ENCODE results near the gene NALF2. TPM values are rescaled to one million over a fixed set of nuclear protein-coding genes. Genes with fewer than 3 reads are reported as not detected.
A peak's percentile ranks its signal among the peaks of the same experiment; 100 is the strongest.

Gene NALF2
- total RNA-seq, 6 donors from 2014 or later = 0.06 to 0.37 (median 0.15) TPM; not detected in 3

DNA sequence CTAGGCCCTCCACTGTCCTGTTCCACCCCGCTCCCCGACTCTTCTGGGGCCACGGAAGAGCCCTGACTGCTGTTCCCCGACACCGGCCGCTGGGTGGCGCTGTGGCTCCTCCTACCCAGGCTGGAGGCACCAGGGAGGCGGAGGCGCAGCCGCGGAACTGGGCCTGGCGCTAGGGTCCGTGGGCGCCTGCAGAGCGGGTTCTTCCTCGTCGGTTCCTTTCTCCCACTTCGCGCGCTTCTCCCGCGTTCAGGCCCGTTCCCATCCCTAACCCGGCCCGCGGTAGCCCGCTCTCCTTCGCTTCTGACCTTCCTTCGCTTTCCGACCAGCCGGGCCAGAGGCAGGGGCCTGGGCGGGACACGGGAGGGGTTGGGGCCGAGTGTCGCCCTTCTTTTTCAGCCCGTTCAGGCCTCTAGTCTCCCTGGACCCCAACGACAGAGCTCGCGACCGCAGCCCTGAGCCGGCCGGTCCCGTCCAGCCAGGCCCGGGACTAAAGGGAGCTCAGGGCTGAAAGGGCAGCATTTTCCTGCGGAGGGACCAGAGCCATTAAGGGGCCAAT is 34.3 kb downstream of the NALF2 start:
- peak; percentile 79 to 98 for ATAC-seq (ENCODE audit: low FRiP score in 2 of 2)
- Histone ChIP-seq H3K4me3 (peak overlapping the region in 3 of 4 donors; percentile 23 to 45 (median 44)), H3K27ac (no peak overlapping the region), H3K4me1 (peaks cover 0 to 4% (median 0%) of the 10 kb centered on the region in 4 donors), H3K9me3 (no peaks in the 10 kb centered on the region), H3K36me3 (no peaks in the 10 kb centered on the region), H3K27me3 (peaks cover 0 to 7% (median 0%) of the 10 kb centered on the region in 4 donors)
- TF ChIP-seq POLR2AphosphoS5 (IDR thresholded peaks at IDR 0.05) (no peak), CTCF (IDR thresholded peaks at IDR 0.05) (peak; percentile 69 to 85 (median 79)), EP300 (IDR thresholded peaks at IDR 0.05) (no peak), POLR2A (IDR thresholded peaks at IDR 0.05) (no peak)
- peak; percentile 61 to 96 for DNase-seq
- WGBS, 2 donors = 23% methylated on average over 42 of the region's 45 CpGs; no CpG with 5 or more reads in 1 of the 2 donors

- Histone ChIP-seq H3K27ac (no peak overlapping the region), H3K27me3 (peaks cover 0 to 7% (median 0%) of the 10 kb centered on the region in 4 donors), H3K4me1 (peaks cover 0 to 4% (median 0%) of the 10 kb centered on the region in 4 donors), H3K4me3 (no peak overlapping the region), H3K9me3 (no peaks in the 10 kb centered on the region), H3K36me3 (no peaks in the 10 kb centered on the region)
- WGBS, 2 donors = 52 to 63% methylated on average over 4 of the region's 4 CpGs
- ATAC-seq (ENCODE audit: low FRiP score in 2 of 2) = no peak
- TF ChIP-seq POLR2A (IDR thresholded peaks at IDR 0.05) (no peak), CTCF (IDR thresholded peaks at IDR 0.05) (no peak), EP300 (IDR thresholded peaks at IDR 0.05) (no peak), POLR2AphosphoS5 (IDR thresholded peaks at IDR 0.05) (no peak)
- DNase-seq = no peak
Observed at GRCh38 chrX:69539437-69539836, 35.3 kb downstream of the NALF2 start.

GRCh38 chrX:69541956-69542355 is 37.8 kb downstream of the NALF2 start:
- Histone ChIP-seq H3K9me3 (peaks cover 0 to 5% (median 0%) of the 10 kb centered on the region in 4 donors), H3K4me1 (peaks cover 0 to 4% (median 0%) of the 10 kb centered on the region in 4 donors), H3K4me3 (no peak overlapping the region), H3K36me3 (no peaks in the 10 kb centered on the region), H3K27ac (no peak overlapping the region), H3K27me3 (peaks cover 0 to 7% (median 0%) of the 10 kb centered on the region in 4 donors)
- ATAC-seq (ENCODE audit: low FRiP score in 2 of 2) (no peak), DNase-seq (no peak)
- TF ChIP-seq POLR2A (IDR thresholded peaks at IDR 0.05) (no peak), CTCF (IDR thresholded peaks at IDR 0.05) (no peak), POLR2AphosphoS5 (IDR thresholded peaks at IDR 0.05) (no peak), EP300 (IDR thresholded peaks at IDR 0.05) (no peak)
- WGBS, 2 donors = 56 to 64% methylated on average over 3 of the region's 3 CpGs

- Histone ChIP-seq H3K27ac (no peak overlapping the region), H3K4me3 (no peak overlapping the region), H3K4me1 (peaks cover 0 to 1% (median 0%) of the 10 kb centered on the region in 4 donors), H3K9me3 (peaks cover 0 to 10% (median 0%) of the 10 kb centered on the region in 4 donors), H3K27me3 (peaks cover 0 to 2% (median 0%) of the 10 kb centered on the region in 4 donors), H3K36me3 (no peaks in the 10 kb centered on the region)
- DNase-seq = no peak
- no peak for ATAC-seq (ENCODE audit: low FRiP score in 2 of 2)
- TF ChIP-seq CTCF (IDR thresholded peaks at IDR 0.05) = no peak
- TF ChIP-seq POLR2A (IDR thresholded peaks at IDR 0.05) = no peak
- TF ChIP-seq POLR2AphosphoS5 (IDR thresholded peaks at IDR 0.05) = no peak
- no peak for TF ChIP-seq EP300 (IDR thresholded peaks at IDR 0.05)
- WGBS, 2 donors = 59 to 75% methylated on average over 2 to 3 of the region's 3 CpGs
Observed at GRCh38 chrX:69543572-69543971, 39.4 kb downstream of the NALF2 start.

- 78% methylated on average over 2 to 8 of the region's 8 CpGs for WGBS, 2 donors
- H3K36me3 ChIP-seq = no peaks in the 10 kb centered on the region
- no peak overlapping the region for H3K4me3 ChIP-seq
- no peak overlapping the region for H3K27ac ChIP-seq
- H3K9me3 ChIP-seq = peaks cover 0 to 10% (median 0%) of the 10 kb centered on the region in 4 donors
- H3K4me1 ChIP-seq = no peaks in the 10 kb centered on the region
- no peak for ATAC-seq (ENCODE audit: low FRiP score in 2 of 2)
- H3K27me3 ChIP-seq = no peaks in the 10 kb centered on the region
- no peak for TF ChIP-seq CTCF (IDR thresholded peaks at IDR 0.05)
- TF ChIP-seq EP300 (IDR thresholded peaks at IDR 0.05) = no peak
- no peak for TF ChIP-seq POLR2A (IDR thresholded peaks at IDR 0.05)
- no peak for TF ChIP-seq POLR2AphosphoS5 (IDR thresholded peaks at IDR 0.05)
- DNase-seq = no peak
Observed at GRCh38 chrX:69546417-69546816, 42.3 kb downstream of the NALF2 start.
